Activated CD4-positive, alpha-beta memory T cell treated with anti-CD3 and anti-CD28 coated beads, Interleukin-2, amount 10 ng/mL, durations not matched to agents 7 days and 5 days (primary cell): ENCODE results near the gene PSD4. TPM values are rescaled to one million over a fixed set of nuclear protein-coding genes. Genes with fewer than 3 reads are reported as not detected.

Experiments
- CTCF ChIA-PET: fragments of 350-600 bp; sonication (Branson Sonifier 250); formaldehyde crosslinking; loops from one replicate; lab custom pipeline; 2021; ENCODE audit warnings: antibody characterized with exemption, inconsistent platforms; lab: Charles Lee
- POLR2A ChIA-PET: fragments of 350-600 bp; sonication (Branson Sonifier 250); formaldehyde crosslinking; loops from one replicate; lab custom pipeline; 2021; ENCODE audit warnings: antibody characterized with exemption; lab: Charles Lee
- DNase-seq: peaks from one replicate; pipeline ENCODE4 v3.0.0-alpha.2; 2020
- H3K27ac Mint-ChIP-seq: one replicate; pipeline ENCODE4 v1.8.0; 2021; ENCODE audit warnings: mild to moderate bottlenecking, mixed read lengths
- H3K27me3 Mint-ChIP-seq: one replicate; pipeline ENCODE4 v1.8.0; 2021; ENCODE audit warnings: mixed read lengths
- H3K36me3 Mint-ChIP-seq: one replicate; pipeline ENCODE4 v1.8.0; 2021; ENCODE audit warnings: low read depth, mixed read lengths
- H3K4me1 Mint-ChIP-seq: one replicate; pipeline ENCODE4 v1.8.0; 2021; ENCODE audit warnings: mixed read lengths
- H3K4me3 Mint-ChIP-seq: one replicate; pipeline ENCODE4 v1.8.0; 2021; ENCODE audit warnings: mild to moderate bottlenecking, mixed read lengths
- H3K9me3 Mint-ChIP-seq: one replicate; pipeline ENCODE4 v1.8.0; 2021; ENCODE audit warnings: mixed read lengths
- total RNA-seq, 2 experiments: library from RNA; stranded (reverse); gene quantifications; one replicate each; pipeline ENCODE4 v1.2.3, GENCODE V29; 2021

PSD4 gene
- total RNA-seq, 2 experiments from 2014 or later, result 261 to 272 TPM

GRCh38 chr2:113245276-113245711 is 71.5 kb downstream of the PSD4 start:
- ChIA-PET POLR2A (interaction anchor here (0.5 to 1.8 kb wide), 2 partner anchors 10 to 113 kb away, joined by 3 to 6 read pairs; no protein-coding TSS in a partner anchor), CTCF (interaction anchor here (0.9 to 5.1 kb wide), 6 partner anchors 28 to 165 kb away, joined by 3 to 35 read pairs (median 6); no protein-coding TSS in a partner anchor)
- peaks cover 30% of the 10 kb centered on the region for H3K4me1 Mint-ChIP-seq

GRCh38 chr2:113246606-113247005 is 72.8 kb downstream of the PSD4 start:
- CTCF ChIA-PET, result interaction anchor here (0.9 to 5.1 kb wide), 6 partner anchors 8 to 125 kb away, joined by 3 to 35 read pairs (median 8); no protein-coding TSS in a partner anchor
- Mint-ChIP-seq H3K27ac (no peak overlapping the region), H3K36me3 (no peaks in the 10 kb centered on the region)

More at GRCh38 chr2:113245276-113245711, 71.5 kb downstream of the PSD4 start:
- DNase-seq, result no peak
- H3K27me3 Mint-ChIP-seq, result no peaks in the 10 kb centered on the region
- H3K9me3 Mint-ChIP-seq, result no peaks in the 10 kb centered on the region
- H3K4me3 Mint-ChIP-seq, result no peak overlapping the region
- H3K36me3 Mint-ChIP-seq, result peaks cover 9% of the 10 kb centered on the region
- H3K27ac Mint-ChIP-seq, result no peak overlapping the region

GRCh38 chr2:113248997-113249770 is 75.4 kb downstream of the PSD4 start:
- ChIA-PET CTCF (interaction anchor here (0.5 to 5.1 kb wide), 25 partner anchors 8 to 280 kb away, joined by 3 to 35 read pairs (median 6); no protein-coding TSS in a partner anchor), POLR2A (interaction anchor here (0.6 to 1.8 kb wide), 4 partner anchors 11 to 112 kb away, joined by 3 to 4 read pairs (median 3); no protein-coding TSS in a partner anchor)
- Mint-ChIP-seq H3K36me3 (peaks cover 12% of the 10 kb centered on the region), H3K27ac (peak overlapping the region; percentile 82), H3K4me3 (no peak overlapping the region), H3K27me3 (no peaks in the 10 kb centered on the region), H3K9me3 (no peaks in the 10 kb centered on the region), H3K4me1 (peaks cover 58% of the 10 kb centered on the region)
- peak; percentile 82 for DNase-seq

More at GRCh38 chr2:113246606-113247005, 72.8 kb downstream of the PSD4 start:
- H3K27me3 Mint-ChIP-seq, result no peaks in the 10 kb centered on the region
- H3K4me3 Mint-ChIP-seq, result no peak overlapping the region
- peaks cover 34% of the 10 kb centered on the region for H3K4me1 Mint-ChIP-seq
- POLR2A ChIA-PET, result interaction anchor here (0.7 to 1.8 kb wide), 2 partner anchors 8 to 11 kb away, joined by 3 to 6 read pairs; no protein-coding TSS in a partner anchor
- DNase-seq, result no peak
- no peaks in the 10 kb centered on the region for H3K9me3 Mint-ChIP-seq

DNA sequence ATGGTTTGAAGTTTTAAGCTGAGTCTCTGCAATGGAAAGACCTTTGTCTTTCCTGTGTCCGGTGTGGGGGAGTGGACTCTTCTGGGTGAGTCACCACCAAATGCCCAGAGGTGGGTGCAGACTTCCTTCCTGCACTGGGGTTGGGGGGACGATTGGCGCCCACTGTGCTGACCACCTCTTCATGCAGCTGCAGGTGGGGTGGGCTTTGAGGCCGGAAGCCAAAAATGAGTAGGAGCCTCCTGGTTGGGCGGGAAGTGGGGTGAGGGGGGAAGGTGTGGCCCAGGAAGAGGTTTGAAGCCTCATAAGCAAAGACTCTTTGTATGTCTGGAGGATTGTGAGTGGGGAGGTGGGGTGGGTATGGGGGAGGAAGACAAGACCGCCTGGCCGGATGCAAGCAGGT is 77.3 kb downstream of the PSD4 start:
- CTCF ChIA-PET, result interaction anchor here (0.6 to 1.8 kb wide), 14 partner anchors 10 to 666 kb away, joined by 3 to 11 read pairs (median 4); partner anchors contain the start of gene PSD4
- peak overlapping the region; percentile 82 for H3K27ac Mint-ChIP-seq

DNA sequence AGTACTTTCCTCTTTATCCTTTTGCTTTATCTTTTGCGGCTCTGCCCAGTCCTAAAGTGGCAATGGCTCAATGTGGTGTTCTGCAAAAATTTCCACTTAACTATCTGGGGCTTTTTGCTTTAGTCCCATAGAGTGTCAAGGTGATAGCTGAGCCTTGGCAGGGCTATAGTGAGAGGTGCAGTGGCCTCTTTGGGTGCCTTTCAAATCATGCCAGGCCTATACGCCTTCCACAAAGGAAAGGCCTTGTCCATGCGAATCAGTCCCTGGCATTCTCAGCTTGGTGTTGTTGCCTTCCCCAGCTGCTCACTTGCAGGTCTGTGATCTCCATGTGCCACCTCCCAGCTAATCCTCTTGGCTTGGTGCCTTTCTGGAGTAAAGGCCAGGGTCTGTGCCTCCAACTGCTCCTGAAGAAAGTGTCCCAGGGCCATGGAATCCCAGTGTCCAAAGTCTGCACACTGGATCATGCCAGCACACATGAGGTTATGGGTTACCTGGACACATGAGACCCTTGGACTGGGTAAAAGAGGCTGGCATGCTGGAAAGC is 78.3 kb downstream of the PSD4 start:
- CTCF ChIA-PET, result interaction anchor here (0.8 to 1.6 kb wide), 11 partner anchors 11 to 172 kb away, joined by 3 to 11 read pairs (median 5); partner anchors contain the start of gene PSD4
- H3K27ac Mint-ChIP-seq, result peak overlapping the region; percentile 82

More for the DNA sequence above, 77.3 kb downstream of the PSD4 start:
- Mint-ChIP-seq H3K4me3 (peak overlapping the region; percentile 26), H3K9me3 (no peaks in the 10 kb centered on the region), H3K36me3 (peaks cover 21% of the 10 kb centered on the region), H3K27me3 (no peaks in the 10 kb centered on the region), H3K4me1 (peaks cover 68% of the 10 kb centered on the region)
- peak; percentile 74 for DNase-seq
- POLR2A ChIA-PET, result interaction anchor here (0.7 to 1.4 kb wide), 7 partner anchors 9 to 119 kb away, joined by 3 to 11 read pairs (median 3); partner anchors contain the start of gene PSD4

GRCh38 chr2:113253453-113253852 is 79.7 kb downstream of the PSD4 start:
- POLR2A ChIA-PET, result interaction anchor here (1.1 kb wide), 1 partner anchor 13 kb away, joined by 3 read pairs; no protein-coding TSS in a partner anchor
- Mint-ChIP-seq H3K9me3 (no peaks in the 10 kb centered on the region), H3K4me3 (no peak overlapping the region), H3K4me1 (peaks cover 72% of the 10 kb centered on the region), H3K27me3 (no peaks in the 10 kb centered on the region), H3K36me3 (peaks cover 29% of the 10 kb centered on the region), H3K27ac (peak overlapping the region; percentile 1)
- no peak for DNase-seq
- CTCF ChIA-PET, result interaction anchor here (0.8 to 1.5 kb wide), 3 partner anchors 20 to 137 kb away, joined by 3 to 4 read pairs (median 4); no protein-coding TSS in a partner anchor

More for the DNA sequence above, 78.3 kb downstream of the PSD4 start:
- no peak for DNase-seq
- H3K9me3 Mint-ChIP-seq, result no peaks in the 10 kb centered on the region
- H3K4me3 Mint-ChIP-seq, result no peak overlapping the region
- peaks cover 70% of the 10 kb centered on the region for H3K4me1 Mint-ChIP-seq
- H3K36me3 Mint-ChIP-seq, result peaks cover 26% of the 10 kb centered on the region
- no peaks in the 10 kb centered on the region for H3K27me3 Mint-ChIP-seq
- POLR2A ChIA-PET, result interaction anchor here (0.6 to 1.4 kb wide), 8 partner anchors 8 to 118 kb away, joined by 3 to 11 read pairs (median 3); partner anchors contain the start of gene PSD4

GRCh38 chr2:113255140-113256070 is 81.6 kb downstream of the PSD4 start:
- no peak overlapping the region for H3K4me3 Mint-ChIP-seq
- H3K36me3 Mint-ChIP-seq, result peaks cover 33% of the 10 kb centered on the region
- no peaks in the 10 kb centered on the region for H3K9me3 Mint-ChIP-seq
- no peaks in the 10 kb centered on the region for H3K27me3 Mint-ChIP-seq
- ChIA-PET POLR2A (no interaction called here), CTCF (interaction anchor here (0.5 to 2.1 kb wide), 3 partner anchors 21 to 135 kb away, joined by 3 to 7 read pairs (median 3); no protein-coding TSS in a partner anchor)
- no peak for DNase-seq
- peaks cover 59% of the 10 kb centered on the region for H3K4me1 Mint-ChIP-seq
- H3K27ac Mint-ChIP-seq, result no peak overlapping the region

DNA sequence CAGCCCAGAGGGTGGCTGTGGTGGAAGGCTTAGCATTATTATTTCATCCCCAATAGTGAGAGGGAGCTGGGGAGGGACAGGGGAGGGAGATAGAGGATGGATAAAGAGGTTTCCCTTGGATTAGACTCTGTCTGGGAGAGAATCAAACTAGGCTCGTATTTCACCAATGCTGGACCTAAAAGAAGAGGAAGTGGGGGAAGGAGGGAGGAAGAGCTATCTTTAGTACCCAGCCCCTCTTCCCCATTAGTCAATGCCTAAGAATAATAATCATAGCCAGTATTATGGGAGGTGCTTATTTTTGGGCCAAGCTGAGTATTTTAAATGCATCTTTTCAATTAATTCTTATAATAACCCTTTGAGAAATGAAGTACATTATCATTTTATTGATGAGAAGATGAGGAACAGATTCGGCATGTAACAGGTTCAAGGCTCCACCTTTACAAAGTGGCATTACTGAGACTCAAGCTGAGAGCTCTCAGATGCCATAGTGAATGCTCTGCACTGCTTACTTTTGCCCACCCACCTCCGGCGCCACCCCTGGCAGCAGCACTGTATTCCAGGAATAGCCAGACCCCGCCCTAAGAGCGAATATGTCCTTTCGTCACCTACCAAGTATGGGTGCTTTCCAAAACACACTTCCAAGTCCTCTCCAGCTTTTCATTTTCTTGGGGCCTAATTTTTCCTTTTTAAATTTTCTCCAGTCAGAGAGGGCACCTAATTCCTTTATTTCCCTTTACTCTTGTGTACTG is 83.9 kb downstream of the PSD4 start:
- no peak overlapping the region for H3K27ac Mint-ChIP-seq
- ChIA-PET POLR2A (no interaction called here), CTCF (interaction anchor here (1.0 to 2.1 kb wide), 3 partner anchors 9 to 132 kb away, joined by 3 to 7 read pairs (median 3); no protein-coding TSS in a partner anchor)

DNA sequence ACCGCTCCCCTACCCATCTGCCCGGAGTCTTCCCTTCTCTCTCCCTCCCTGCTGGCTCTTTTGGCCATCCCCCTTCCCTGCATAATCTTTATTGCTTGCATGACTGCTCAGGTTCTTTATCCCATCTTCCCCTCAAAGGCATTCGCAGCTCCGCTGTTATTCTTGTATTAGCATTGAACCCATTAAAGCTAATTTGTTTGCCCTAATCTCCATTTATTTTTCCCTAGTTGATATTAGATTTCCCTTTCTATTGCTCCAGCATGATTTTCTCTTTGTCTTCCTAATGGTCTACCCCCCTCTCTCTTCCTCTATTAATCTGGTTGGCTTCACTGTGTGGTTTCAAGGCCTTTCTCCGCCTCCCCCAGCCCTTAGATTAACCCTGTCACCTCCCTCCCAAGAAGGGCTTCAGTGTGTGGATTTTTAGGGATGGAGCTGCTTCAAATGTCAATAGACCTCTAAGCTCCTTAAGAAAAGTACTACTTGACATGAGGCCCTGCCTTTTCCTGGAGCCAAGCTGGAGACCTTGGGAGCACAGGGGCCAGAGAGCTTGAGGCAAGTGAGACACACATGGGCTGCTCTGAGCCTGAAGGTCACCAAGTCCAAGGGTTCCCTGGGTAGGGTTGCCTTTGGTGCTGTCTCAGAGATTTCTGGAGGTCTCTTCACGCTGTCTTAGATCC is 84.8 kb downstream of the PSD4 start:
- H3K4me1 Mint-ChIP-seq, result peaks cover 27% of the 10 kb centered on the region
- peaks cover 2% of the 10 kb centered on the region for H3K27me3 Mint-ChIP-seq
- H3K4me3 Mint-ChIP-seq, result no peak overlapping the region
- no peak overlapping the region for H3K27ac Mint-ChIP-seq
- no peak for DNase-seq
- CTCF ChIA-PET, result no interaction called here
- no peaks in the 10 kb centered on the region for H3K9me3 Mint-ChIP-seq
- POLR2A ChIA-PET, result no interaction called here
- peaks cover 24% of the 10 kb centered on the region for H3K36me3 Mint-ChIP-seq

More for the DNA sequence above, 83.9 kb downstream of the PSD4 start:
- Mint-ChIP-seq H3K36me3 (peaks cover 33% of the 10 kb centered on the region), H3K9me3 (no peaks in the 10 kb centered on the region), H3K4me3 (no peak overlapping the region), H3K27me3 (no peaks in the 10 kb centered on the region), H3K4me1 (peaks cover 36% of the 10 kb centered on the region)
- DNase-seq, result no peak
